Liver (tissue), 9 donors: ENCODE measurements around the gene ABHD8. TPM values are rescaled to one million over a fixed set of nuclear protein-coding genes. Genes with fewer than 3 reads are reported as not detected.
"Not testable (repeated sequence)": the region's sequence is repeated elsewhere in the genome, so short reads cannot be mapped to it uniquely, and the experiment has no call there.

Experiments used
- DNase-seq: peaks from one replicate; pipeline ENCODE4 v3.0.0-alpha.2; 2017; ENCODE audit warnings: low spot score
- H3K27ac ChIP-seq, 2 donors: one replicate each; pipeline ENCODE4 v1.7.0; 2013; ENCODE audit warnings: inconsistent platforms in 2 of 2, low read length in 2 of 2, control low read depth in 1 of 2, low read depth in 1 of 2, mild to moderate bottlenecking in 1 of 2
- H3K27me3 ChIP-seq, 4 donors: one replicate each; pipeline versions ENCODE4 v1.6.1 to v1.7.0; 2013; ENCODE audit warnings: low read length in 3 of 4, inconsistent platforms in 1 of 4, mild to moderate bottlenecking in 1 of 4, moderate library complexity in 1 of 4; ENCODE audit not compliant: control insufficient read depth in 4 of 4, insufficient read depth in 4 of 4
- H3K36me3 ChIP-seq, 4 donors: one replicate each; pipeline versions ENCODE4 v1.6.1 to v1.7.0; 2013; ENCODE audit warnings: low read length in 3 of 4, mild to moderate bottlenecking in 3 of 4, low read depth in 1 of 4, moderate library complexity in 1 of 4; ENCODE audit not compliant: control insufficient read depth in 4 of 4, insufficient read depth in 3 of 4
- H3K4me1 ChIP-seq, 4 donors: one replicate each; pipeline versions ENCODE4 v1.6.1 to v1.7.0; 2013; ENCODE audit warnings: low read length in 3 of 4, mild to moderate bottlenecking in 3 of 4, moderate library complexity in 1 of 4; ENCODE audit not compliant: control insufficient read depth in 4 of 4, insufficient read depth in 4 of 4
- H3K4me3 ChIP-seq, 3 donors: one replicate each; pipeline versions ENCODE4 v1.6.1 to v1.7.0; 2013; ENCODE audit warnings: low read length in 3 of 3, control low read depth in 1 of 3, low read depth in 1 of 3, mild to moderate bottlenecking in 1 of 3
- H3K9ac ChIP-seq, 2 donors: one replicate each; pipeline ENCODE4 v1.7.0; 2013; ENCODE audit warnings: low read length in 2 of 2, mild to moderate bottlenecking in 2 of 2, moderate library complexity in 2 of 2, control low read depth in 1 of 2, low read depth in 1 of 2
- H3K9me3 ChIP-seq, 4 donors: one replicate each; pipeline versions ENCODE4 v1.6.1 to v1.7.0; 2013; ENCODE audit warnings: low read length in 3 of 4; ENCODE audit not compliant: control insufficient read depth in 4 of 4
- EGR1 ChIP-seq, 2 donors: IDR thresholded peaks; 2 replicates each; pipeline ENCODE4 v1.6.1; 2016 to 2018; ENCODE audit warnings: antibody characterized with exemption in 2 of 2, low read depth in 2 of 2
- FOXA1 ChIP-seq: IDR thresholded peaks from 2 replicates; pipeline ENCODE4 v1.6.1; 2016; ENCODE audit warnings: antibody characterized with exemption
- GABPA ChIP-seq, 2 donors: IDR thresholded peaks in 1 of 2; conservative IDR thresholded peaks in 1 of 2; 2 replicates each; pipeline ENCODE4 v1.6.1; 2016; ENCODE audit warnings: antibody characterized with exemption in 2 of 2, mild to moderate bottlenecking in 1 of 2, moderate library complexity in 1 of 2
- HNF4A ChIP-seq, 2 donors: conservative IDR thresholded peaks; 2 replicates each; pipeline ENCODE4 v1.6.1; 2016; ENCODE audit warnings: antibody characterized with exemption in 2 of 2, mild to moderate bottlenecking in 2 of 2
- HNF4G ChIP-seq: IDR thresholded peaks from 2 replicates; pipeline ENCODE4 v1.6.1; 2016; ENCODE audit warnings: antibody characterized with exemption
- JUND ChIP-seq, 2 donors: IDR thresholded peaks; 2 replicates each; pipeline ENCODE4 v1.6.1; 2016; ENCODE audit warnings: antibody characterized with exemption in 2 of 2
- MAX ChIP-seq: IDR thresholded peaks from 2 replicates; pipeline ENCODE4 v1.6.1; 2016; ENCODE audit warnings: antibody characterized with exemption
- NR2F2 ChIP-seq: IDR thresholded peaks from 2 replicates; pipeline ENCODE4 v1.6.1; 2016; ENCODE audit warnings: antibody characterized with exemption
- RXRA ChIP-seq, 2 donors: IDR thresholded peaks; 2 replicates each; pipeline ENCODE4 v1.6.1; 2017 to 2018; ENCODE audit warnings: antibody characterized with exemption in 2 of 2, mild to moderate bottlenecking in 1 of 2
- SP1 ChIP-seq: IDR thresholded peaks from 2 replicates; pipeline ENCODE4 v1.6.1; 2018; ENCODE audit warnings: antibody characterized with exemption, mild to moderate bottlenecking
- TAF1 ChIP-seq: conservative IDR thresholded peaks from 2 replicates; pipeline ENCODE4 v1.6.1; 2016; ENCODE audit warnings: antibody characterized with exemption, mild to moderate bottlenecking
- YY1 ChIP-seq: IDR thresholded peaks from 2 replicates; pipeline ENCODE4 v1.6.1; 2016; ENCODE audit warnings: antibody characterized with exemption, mild to moderate bottlenecking
- ZBTB33 ChIP-seq: IDR thresholded peaks from 2 replicates; pipeline ENCODE4 v1.6.1; 2016; ENCODE audit warnings: antibody characterized with exemption
- WGBS: extraction: QIAGEN DNeasy Blood & Tissue Kit; methylation state at CpG from one replicate; pipeline ENCODE4 v1.1.7; 2013; 5-methylcytosine and 5-hydroxymethylcytosine counted together
- polyA plus RNA-seq, 2 donors: library from polyadenylated mRNA; stranded (reverse) in 1 of 2; unstranded in 1 of 2; fragments of 200-250 nt in 1 of 2; fragments of >200 nt in 1 of 2; fragmentation: Nextera tagmentation in 1 of 2; extraction: Ambion mirVana in 1 of 2; gene quantifications; one replicate each; pipeline versions ENCODE4 v1.2.1 to v1.2.3, GENCODE V29; 2013 to 2015
- total RNA-seq, 2 donors: library from RNA; depleted of rRNA; stranded (reverse); fragments of >200 nt; gene quantifications; one replicate each; pipeline ENCODE4 v1.2.3, GENCODE V29; 2014
- TF ChIP-seq, protein P1 (sequence below): IDR thresholded peaks from 2 replicates; pipeline ENCODE4 v1.6.1; 2016; ENCODE audit warnings: antibody characterized with exemption, mild to moderate bottlenecking
- TF ChIP-seq, protein P2 (sequence below): fragments of 150-350 bp; IDR thresholded peaks from 2 replicates; pipeline ENCODE4 v1.5.1; 2017; ENCODE audit warnings: improper control_type of control experiment, low read depth, low read length; ENCODE audit not compliant: missing input control
- TF ChIP-seq, protein P3 (sequence below): IDR thresholded peaks from 2 replicates; pipeline ENCODE4 v1.6.1; 2016; ENCODE audit warnings: antibody characterized with exemption
- donor health status: healthy.
- donor health status: healthy.
- donor health status: healthy.
- donor health status: healthy.
- donor health status: healthy.

The ABHD8 gene
- total and polyA plus RNA-seq, 4 donors, result 6.3 to 26.9 (median 14.4) TPM

DNA sequence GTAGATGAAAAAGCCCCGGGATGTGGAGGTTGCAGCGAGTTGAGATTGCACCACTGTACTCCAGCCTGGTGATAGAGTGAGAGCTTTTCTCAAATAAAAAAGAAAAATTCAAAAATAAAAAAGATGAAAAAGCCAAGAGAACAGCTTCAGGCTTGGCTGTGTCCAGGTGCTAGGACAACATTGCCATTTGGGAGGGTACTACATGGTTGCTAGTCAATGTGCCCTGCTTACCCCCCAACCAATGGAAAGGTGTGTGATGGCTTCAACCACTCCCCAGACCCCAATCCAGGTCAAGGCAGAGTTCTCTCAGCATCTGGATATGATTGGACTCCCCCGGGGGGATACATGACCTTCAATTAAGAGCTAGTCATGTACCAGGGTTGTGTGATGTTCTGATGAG, 23.8 kb downstream of the ABHD8 start:
- Histone ChIP-seq H3K9ac (no peak overlapping the region), H3K4me1 (peaks cover 3 to 19% (median 9%) of the 10 kb centered on the region in 4 donors), H3K27ac (no peak overlapping the region), H3K4me3 (no peak overlapping the region), H3K36me3 (peaks cover 0 to 25% (median 10%) of the 10 kb centered on the region in 4 donors), H3K27me3 (no peaks in the 10 kb centered on the region), H3K9me3 (no peaks in the 10 kb centered on the region)
- TF ChIP-seq, protein P1, sequence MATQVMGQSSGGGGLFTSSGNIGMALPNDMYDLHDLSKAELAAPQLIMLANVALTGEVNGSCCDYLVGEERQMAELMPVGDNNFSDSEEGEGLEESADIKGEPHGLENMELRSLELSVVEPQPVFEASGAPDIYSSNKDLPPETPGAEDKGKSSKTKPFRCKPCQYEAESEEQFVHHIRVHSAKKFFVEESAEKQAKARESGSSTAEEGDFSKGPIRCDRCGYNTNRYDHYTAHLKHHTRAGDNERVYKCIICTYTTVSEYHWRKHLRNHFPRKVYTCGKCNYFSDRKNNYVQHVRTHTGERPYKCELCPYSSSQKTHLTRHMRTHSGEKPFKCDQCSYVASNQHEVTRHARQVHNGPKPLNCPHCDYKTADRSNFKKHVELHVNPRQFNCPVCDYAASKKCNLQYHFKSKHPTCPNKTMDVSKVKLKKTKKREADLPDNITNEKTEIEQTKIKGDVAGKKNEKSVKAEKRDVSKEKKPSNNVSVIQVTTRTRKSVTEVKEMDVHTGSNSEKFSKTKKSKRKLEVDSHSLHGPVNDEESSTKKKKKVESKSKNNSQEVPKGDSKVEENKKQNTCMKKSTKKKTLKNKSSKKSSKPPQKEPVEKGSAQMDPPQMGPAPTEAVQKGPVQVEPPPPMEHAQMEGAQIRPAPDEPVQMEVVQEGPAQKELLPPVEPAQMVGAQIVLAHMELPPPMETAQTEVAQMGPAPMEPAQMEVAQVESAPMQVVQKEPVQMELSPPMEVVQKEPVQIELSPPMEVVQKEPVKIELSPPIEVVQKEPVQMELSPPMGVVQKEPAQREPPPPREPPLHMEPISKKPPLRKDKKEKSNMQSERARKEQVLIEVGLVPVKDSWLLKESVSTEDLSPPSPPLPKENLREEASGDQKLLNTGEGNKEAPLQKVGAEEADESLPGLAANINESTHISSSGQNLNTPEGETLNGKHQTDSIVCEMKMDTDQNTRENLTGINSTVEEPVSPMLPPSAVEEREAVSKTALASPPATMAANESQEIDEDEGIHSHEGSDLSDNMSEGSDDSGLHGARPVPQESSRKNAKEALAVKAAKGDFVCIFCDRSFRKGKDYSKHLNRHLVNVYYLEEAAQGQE, result no peak
- TF ChIP-seq RXRA (IDR thresholded peaks at IDR 0.05), result no peak
- no peak for TF ChIP-seq EGR1 (IDR thresholded peaks at IDR 0.05; ENCODE audit: low read depth in 2 of 2)
- TF ChIP-seq TAF1, result no peak
- TF ChIP-seq, protein P2, sequence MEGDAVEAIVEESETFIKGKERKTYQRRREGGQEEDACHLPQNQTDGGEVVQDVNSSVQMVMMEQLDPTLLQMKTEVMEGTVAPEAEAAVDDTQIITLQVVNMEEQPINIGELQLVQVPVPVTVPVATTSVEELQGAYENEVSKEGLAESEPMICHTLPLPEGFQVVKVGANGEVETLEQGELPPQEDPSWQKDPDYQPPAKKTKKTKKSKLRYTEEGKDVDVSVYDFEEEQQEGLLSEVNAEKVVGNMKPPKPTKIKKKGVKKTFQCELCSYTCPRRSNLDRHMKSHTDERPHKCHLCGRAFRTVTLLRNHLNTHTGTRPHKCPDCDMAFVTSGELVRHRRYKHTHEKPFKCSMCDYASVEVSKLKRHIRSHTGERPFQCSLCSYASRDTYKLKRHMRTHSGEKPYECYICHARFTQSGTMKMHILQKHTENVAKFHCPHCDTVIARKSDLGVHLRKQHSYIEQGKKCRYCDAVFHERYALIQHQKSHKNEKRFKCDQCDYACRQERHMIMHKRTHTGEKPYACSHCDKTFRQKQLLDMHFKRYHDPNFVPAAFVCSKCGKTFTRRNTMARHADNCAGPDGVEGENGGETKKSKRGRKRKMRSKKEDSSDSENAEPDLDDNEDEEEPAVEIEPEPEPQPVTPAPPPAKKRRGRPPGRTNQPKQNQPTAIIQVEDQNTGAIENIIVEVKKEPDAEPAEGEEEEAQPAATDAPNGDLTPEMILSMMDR, result no peak
- TF ChIP-seq NR2F2, result no peak
- TF ChIP-seq HNF4G, result no peak
- no peak for TF ChIP-seq HNF4A (conservative IDR thresholded peaks at IDR 0.05)
- no peak for TF ChIP-seq FOXA1
- no peak for TF ChIP-seq GABPA (IDR thresholded peaks at IDR 0.05 in 1 of 2, conservative IDR thresholded peaks at IDR 0.05 in 1 of 2)
- TF ChIP-seq, protein P3, sequence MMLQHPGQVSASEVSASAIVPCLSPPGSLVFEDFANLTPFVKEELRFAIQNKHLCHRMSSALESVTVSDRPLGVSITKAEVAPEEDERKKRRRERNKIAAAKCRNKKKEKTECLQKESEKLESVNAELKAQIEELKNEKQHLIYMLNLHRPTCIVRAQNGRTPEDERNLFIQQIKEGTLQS, result no peak
- TF ChIP-seq SP1, result no peak
- no peak for TF ChIP-seq MAX
- TF ChIP-seq JUND (IDR thresholded peaks at IDR 0.05), result no peak
- DNase-seq, result no peak
- 95% methylated on average over 3 of the region's 3 CpGs for WGBS

DNA sequence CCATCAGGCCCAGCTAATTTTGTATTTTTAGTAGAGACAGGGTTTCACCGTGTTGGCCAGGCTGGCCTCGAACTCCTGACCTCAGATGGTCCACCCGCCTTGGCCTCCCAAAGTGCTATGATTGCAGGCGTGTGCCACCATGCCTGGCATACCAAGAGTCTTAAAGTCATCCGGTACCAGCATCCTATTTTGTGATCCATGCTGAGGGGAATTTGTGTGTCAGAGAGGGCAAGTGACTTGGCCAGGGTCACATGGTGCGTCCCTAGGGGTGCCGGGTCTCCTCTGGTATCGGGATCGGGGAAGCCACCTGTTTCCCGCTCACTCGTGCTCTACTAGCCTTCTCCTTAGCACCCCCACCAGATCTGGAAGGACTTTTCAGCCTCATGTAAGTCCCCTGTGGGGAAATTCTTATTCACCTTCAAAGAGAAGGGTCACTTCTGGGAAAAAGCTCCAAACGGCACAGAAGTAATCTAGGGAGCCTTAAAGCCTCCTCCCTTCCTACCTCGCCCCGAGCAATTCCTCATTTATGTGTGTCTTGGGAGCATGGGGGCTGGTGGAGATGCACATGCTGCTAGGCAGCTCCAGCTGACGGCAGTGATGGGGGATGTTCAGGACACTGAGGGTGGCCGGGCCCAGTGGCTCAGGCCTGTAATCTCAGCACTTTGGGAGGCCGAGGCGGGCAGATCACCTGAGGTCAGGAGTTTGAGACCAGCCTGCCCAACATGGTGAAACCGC, 27.6 kb downstream of the ABHD8 start:
- 95% methylated on average over 19 of the region's 19 CpGs for WGBS
- H3K27me3 ChIP-seq, result no peaks in the 10 kb centered on the region
- peaks cover 5 to 43% (median 19%) of the 10 kb centered on the region in 4 donors for H3K36me3 ChIP-seq
- H3K9ac ChIP-seq, result no peak overlapping the region
- H3K9me3 ChIP-seq, result no peaks in the 10 kb centered on the region
- H3K4me1 ChIP-seq, result no peaks in the 10 kb centered on the region
- H3K27ac ChIP-seq, result no peak overlapping the region
- TF ChIP-seq SP1 (no peak), JUND (IDR thresholded peaks at IDR 0.05) (no peak), YY1 (no peak), GABPA (IDR thresholded peaks at IDR 0.05 in 1 of 2, conservative IDR thresholded peaks at IDR 0.05 in 1 of 2) (no peak), HNF4A (conservative IDR thresholded peaks at IDR 0.05) (no peak), ZBTB33 (no peak), NR2F2 (no peak)
- no peak overlapping the region for H3K4me3 ChIP-seq
- no peak for DNase-seq

- DNase-seq, H3K27ac ChIP-seq, H3K27me3 ChIP-seq, H3K4me3 ChIP-seq, H3K4me1 ChIP-seq, H3K9ac ChIP-seq, H3K9me3 ChIP-seq: not testable (repeated sequence)
- WGBS, result 98% methylated on average over 3 of the region's 3 CpGs
- peaks cover 5 to 46% (median 19%) of the 10 kb centered on the region in 4 donors for H3K36me3 ChIP-seq
Measured at GRCh38 chr19:17274892-17275291, 28.3 kb downstream of the ABHD8 start.
